PC-3 (cell line): ENCODE measurements around the gene ARHGEF37.

Source experiments
- EZH2 ChIP-seq: fragments of 300-600 bp; sonication (generic); IDR thresholded peaks from one replicate; pipeline ENCODE4 v1.6.1; 2017; ENCODE audit warnings: antibody characterized with exemption, mild to moderate bottlenecking, low read length; ENCODE audit not compliant: unreplicated experiment
- TF ChIP-seq, protein P1 (sequence below): fragments of 300-600 bp; sonication (generic); conservative IDR thresholded peaks from 2 replicates; pipeline ENCODE4 v1.5.1; 2017; ENCODE audit warnings: antibody characterized with exemption, low read depth, mild to moderate bottlenecking, low read length

DNA sequence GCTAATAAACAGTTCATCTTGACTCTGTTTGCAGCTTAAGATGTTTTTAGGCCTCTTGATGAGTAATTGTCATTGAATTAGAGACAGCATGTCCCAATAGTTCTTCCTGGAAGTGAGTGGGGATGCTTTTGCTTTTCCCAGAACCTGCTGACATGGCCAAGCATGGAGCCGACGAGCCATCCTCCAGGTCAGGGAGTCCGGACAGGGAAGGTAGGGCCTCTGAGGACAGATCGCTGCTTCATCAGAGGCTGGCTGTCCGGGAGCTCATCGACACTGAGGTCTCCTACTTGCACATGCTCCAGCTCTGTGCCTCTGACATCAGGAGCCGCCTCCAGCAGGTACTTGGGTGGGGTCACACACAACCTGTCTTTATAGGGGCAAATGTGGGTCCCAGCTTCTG, 16.3 kb downstream of the ARHGEF37 start:
- TF ChIP-seq, protein P1, sequence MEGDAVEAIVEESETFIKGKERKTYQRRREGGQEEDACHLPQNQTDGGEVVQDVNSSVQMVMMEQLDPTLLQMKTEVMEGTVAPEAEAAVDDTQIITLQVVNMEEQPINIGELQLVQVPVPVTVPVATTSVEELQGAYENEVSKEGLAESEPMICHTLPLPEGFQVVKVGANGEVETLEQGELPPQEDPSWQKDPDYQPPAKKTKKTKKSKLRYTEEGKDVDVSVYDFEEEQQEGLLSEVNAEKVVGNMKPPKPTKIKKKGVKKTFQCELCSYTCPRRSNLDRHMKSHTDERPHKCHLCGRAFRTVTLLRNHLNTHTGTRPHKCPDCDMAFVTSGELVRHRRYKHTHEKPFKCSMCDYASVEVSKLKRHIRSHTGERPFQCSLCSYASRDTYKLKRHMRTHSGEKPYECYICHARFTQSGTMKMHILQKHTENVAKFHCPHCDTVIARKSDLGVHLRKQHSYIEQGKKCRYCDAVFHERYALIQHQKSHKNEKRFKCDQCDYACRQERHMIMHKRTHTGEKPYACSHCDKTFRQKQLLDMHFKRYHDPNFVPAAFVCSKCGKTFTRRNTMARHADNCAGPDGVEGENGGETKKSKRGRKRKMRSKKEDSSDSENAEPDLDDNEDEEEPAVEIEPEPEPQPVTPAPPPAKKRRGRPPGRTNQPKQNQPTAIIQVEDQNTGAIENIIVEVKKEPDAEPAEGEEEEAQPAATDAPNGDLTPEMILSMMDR = no peak
- TF ChIP-seq EZH2 = no peak
